HEK293 (cell line): ENCODE results near the gene SYNGR3.

Experiments used
- CTCF ChIP-seq: fragments of 450-650 bp; formaldehyde crosslinking; IDR thresholded peaks from 2 replicates; pipeline ENCODE4 v1.5.1; 2016; ENCODE audit warnings: missing biosample characterization, missing genetic modification characterization
- MYNN ChIP-seq: fragments of 450-650 bp; formaldehyde crosslinking; IDR thresholded peaks from 2 replicates; pipeline ENCODE4 v1.5.1; 2016; ENCODE audit warnings: missing biosample characterization, missing genetic modification characterization, borderline replicate concordance
- PBX3 ChIP-seq: sonication (generic); formaldehyde crosslinking; IDR thresholded peaks from 2 replicates; pipeline ENCODE4 v1.8.1; 2022; ENCODE audit warnings: mild to moderate bottlenecking, moderate library complexity, missing genetic modification reagents
- PRDM1 ChIP-seq: fragments of 450-650 bp; formaldehyde crosslinking; IDR thresholded peaks from 2 replicates; pipeline ENCODE4; 2016; ENCODE audit warnings: missing biosample characterization, missing genetic modification characterization
- ZBTB20 ChIP-seq: fragments of 450-650 bp; formaldehyde crosslinking; IDR thresholded peaks from 2 replicates; pipeline ENCODE4 v1.5.1; 2016; ENCODE audit warnings: missing biosample characterization, missing genetic modification characterization
- ZEB2 ChIP-seq: fragments of 450-650 bp; formaldehyde crosslinking; IDR thresholded peaks from 2 replicates; pipeline ENCODE4 v1.5.1; 2016; ENCODE audit warnings: missing biosample characterization, missing genetic modification characterization
- ZFP3 ChIP-seq: fragments of 450-650 bp; formaldehyde crosslinking; IDR thresholded peaks from 2 replicates; pipeline ENCODE4 v1.5.1; 2016; ENCODE audit warnings: low read depth, missing biosample characterization, missing genetic modification characterization
- ZNF26 ChIP-seq: fragments of 450-650 bp; formaldehyde crosslinking; IDR thresholded peaks from 2 replicates; pipeline ENCODE4 v1.5.1; 2016; ENCODE audit warnings: missing biosample characterization, missing genetic modification characterization
- ZNF274 ChIP-seq, 2 experiments: fragments of 200-500 bp in 1 of 2; fragments of 450-650 bp in 1 of 2; sonication (Bioruptor generic) in 1 of 2; formaldehyde crosslinking in 1 of 2; IDR thresholded peaks; 2 replicates each; pipeline versions ENCODE4 v1.5.1 to v1.6.1; 2014 to 2016; ENCODE audit warnings: borderline replicate concordance in 1 of 2, inconsistent platforms in 1 of 2, low read length in 1 of 2, missing biosample characterization in 1 of 2, missing genetic modification characterization in 1 of 2
- ZNF366 ChIP-seq: fragments of 450-650 bp; formaldehyde crosslinking; conservative IDR thresholded peaks from 2 replicates; pipeline ENCODE4 v1.5.1; 2016; ENCODE audit warnings: missing biosample characterization, missing genetic modification characterization
- ZNF394 ChIP-seq: fragments of 450-650 bp; formaldehyde crosslinking; IDR thresholded peaks from 2 replicates; pipeline ENCODE4 v1.5.1; 2016; ENCODE audit warnings: missing biosample characterization, missing genetic modification characterization, mild to moderate bottlenecking, moderate library complexity, borderline replicate concordance
- ZNF513 ChIP-seq: fragments of 450-650 bp; IDR thresholded peaks from 2 replicates; pipeline ENCODE4 v1.5.1; 2018; ENCODE audit warnings: missing biosample characterization, missing genetic modification characterization
- ZNF600 ChIP-seq: fragments of 450-650 bp; formaldehyde crosslinking; IDR thresholded peaks from 2 replicates; pipeline ENCODE4 v1.5.1; 2016; ENCODE audit warnings: missing biosample characterization, missing genetic modification characterization
- ZNF654 ChIP-seq: fragments of 450-650 bp; formaldehyde crosslinking; IDR thresholded peaks from 2 replicates; pipeline ENCODE4 v1.5.1; 2016; ENCODE audit warnings: low read depth, missing biosample characterization, missing genetic modification characterization

- TF ChIP-seq CTCF (tag by site-specific recombination) (peak; percentile 48; the same call in 1 of the 2 replicates), PBX3 (CRISPR knock-in tag) (peak; percentile 43; the same call in 1 of the 2 replicates), ZEB2 (tag by site-specific recombination) (peak; percentile 85), ZBTB20 (tag by site-specific recombination) (no peak), ZNF274 (IDR thresholded peaks at IDR 0.05; ENCODE audit: low read length) (no peak), ZNF274 (tag by site-specific recombination; IDR thresholded peaks at IDR 0.05; ENCODE audit: borderline replicate concordance) (no peak), ZNF600 (tag by site-specific recombination) (0 out of 2 replicates have a peak, but pooled peaks have one; percentile 25), ZNF26 (tag by site-specific recombination) (no peak), ZNF394 (tag by site-specific recombination) (no peak), MYNN (tag by site-specific recombination) (no peak), PRDM1 (tag by site-specific recombination) (no peak), ZFP3 (tag by site-specific recombination) (no peak), ZNF366 (tag by site-specific recombination) (no peak), ZNF654 (tag by site-specific recombination) (no peak), ZNF513 (no peak)
Observed at GRCh38 chr16:1942810-1943726, 46.7 kb upstream of the SYNGR3 start, which contains the start of gene MSRB1.
